Measurements from ENCODE around the gene IQCM.

The IQCM gene

DNA sequence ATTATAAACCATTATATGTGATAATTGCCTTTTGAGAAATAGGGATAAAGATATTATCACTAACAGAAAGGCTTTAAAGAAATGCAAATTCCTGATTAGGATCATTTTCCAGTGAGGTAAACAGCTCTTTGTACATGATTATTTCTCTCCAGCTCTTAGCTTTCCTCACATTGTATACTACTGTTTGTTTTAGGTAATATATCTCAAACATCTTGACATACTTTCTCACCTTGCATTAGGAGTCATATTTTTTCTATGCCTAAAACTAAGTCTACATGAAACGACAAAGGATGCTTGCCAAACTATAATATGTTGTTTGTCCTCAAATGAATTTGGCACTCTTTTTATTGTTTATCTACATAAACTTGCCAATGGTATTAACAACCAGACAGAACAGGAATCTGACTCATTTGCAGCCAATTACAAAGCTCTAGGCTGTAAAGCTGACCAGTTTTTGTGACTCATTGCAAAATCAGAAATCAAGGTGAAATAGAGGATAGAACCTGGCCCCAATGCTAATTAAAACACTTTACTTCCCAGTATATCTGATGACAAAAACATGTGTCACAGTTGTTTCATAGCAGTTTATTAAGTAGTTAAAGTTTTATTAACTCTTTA, 107.0 kb downstream of the IQCM start:
- DNase-seq: no peak

DNA sequence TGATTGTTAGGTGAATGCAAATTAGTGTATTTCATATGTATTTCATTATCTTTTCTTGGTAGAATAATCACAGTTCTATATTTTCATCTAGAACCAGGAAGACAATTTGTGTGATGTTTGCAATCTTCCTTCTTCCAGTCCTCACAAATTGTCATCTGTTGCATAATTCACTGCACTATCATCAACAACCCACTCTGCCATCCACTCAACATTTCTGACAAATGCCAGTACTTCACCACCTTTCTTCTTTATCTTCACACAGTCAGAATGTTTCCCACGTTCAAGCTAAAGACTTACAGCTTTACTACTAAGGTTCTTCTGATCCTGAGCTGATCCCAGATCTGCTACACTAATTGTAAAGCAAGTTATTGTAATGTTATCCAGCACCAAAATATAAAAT, 107.8 kb downstream of the IQCM start:
- DNase-seq: no peak

DNA sequence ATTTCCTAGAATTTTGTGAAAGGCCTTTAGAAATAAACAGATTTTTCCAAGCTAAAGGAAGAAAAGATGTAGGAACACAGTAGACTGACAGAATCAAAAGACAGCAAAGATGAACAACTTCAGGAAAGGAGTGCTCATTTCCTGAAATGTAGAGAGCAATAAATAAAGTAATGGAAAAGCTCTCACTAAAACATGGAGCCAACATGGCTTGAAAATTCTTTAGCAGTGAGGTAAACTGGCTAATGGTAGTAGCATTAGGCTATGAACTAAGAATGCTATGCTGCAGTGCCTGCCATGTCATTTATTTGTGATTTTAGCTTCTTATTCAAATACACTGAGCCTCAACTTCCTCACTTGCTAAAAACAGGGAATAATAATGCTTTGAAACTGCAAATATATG, 108.7 kb downstream of the IQCM start:
- no peak for DNase-seq

DNA sequence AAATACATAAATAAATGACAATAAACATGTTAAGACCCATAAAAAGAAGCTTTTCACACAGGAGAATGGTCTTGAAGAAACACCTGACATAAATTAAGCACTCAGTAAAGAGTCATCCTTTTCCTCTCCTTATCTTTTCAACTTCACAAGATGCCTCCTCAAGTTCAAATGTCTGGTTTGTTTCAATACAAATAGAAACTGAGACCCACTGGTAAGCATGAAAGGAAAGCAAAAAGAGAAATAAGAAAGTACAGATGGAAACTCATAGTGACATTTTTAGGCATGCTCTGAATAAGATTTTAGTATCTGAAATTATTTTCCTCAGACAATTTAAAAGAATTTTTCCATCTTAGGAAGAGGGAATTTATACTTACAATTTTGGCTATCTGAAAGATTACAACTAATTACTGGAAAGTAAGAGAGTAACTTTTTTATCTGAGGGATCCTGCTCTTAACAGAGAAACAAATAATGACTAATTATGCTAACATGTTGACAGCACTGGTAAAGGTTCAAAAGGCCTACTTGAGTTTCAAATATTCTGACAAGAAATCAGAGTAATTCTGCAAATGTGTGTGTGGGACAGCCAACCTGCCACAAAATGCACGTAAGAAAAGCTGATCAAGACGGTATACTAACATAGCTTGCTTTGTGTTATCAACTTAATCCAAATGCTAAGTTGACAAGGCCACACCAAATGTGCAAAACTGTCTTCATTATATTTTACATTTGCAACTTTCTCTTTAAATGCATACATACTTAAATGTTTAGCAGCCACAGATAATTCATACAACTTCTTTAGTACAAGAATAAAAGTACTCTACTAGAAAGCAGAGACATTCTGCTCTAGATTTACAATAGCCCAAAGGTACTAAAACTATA, 113.0 kb downstream of the IQCM start:
- no peak for DNase-seq

DNA sequence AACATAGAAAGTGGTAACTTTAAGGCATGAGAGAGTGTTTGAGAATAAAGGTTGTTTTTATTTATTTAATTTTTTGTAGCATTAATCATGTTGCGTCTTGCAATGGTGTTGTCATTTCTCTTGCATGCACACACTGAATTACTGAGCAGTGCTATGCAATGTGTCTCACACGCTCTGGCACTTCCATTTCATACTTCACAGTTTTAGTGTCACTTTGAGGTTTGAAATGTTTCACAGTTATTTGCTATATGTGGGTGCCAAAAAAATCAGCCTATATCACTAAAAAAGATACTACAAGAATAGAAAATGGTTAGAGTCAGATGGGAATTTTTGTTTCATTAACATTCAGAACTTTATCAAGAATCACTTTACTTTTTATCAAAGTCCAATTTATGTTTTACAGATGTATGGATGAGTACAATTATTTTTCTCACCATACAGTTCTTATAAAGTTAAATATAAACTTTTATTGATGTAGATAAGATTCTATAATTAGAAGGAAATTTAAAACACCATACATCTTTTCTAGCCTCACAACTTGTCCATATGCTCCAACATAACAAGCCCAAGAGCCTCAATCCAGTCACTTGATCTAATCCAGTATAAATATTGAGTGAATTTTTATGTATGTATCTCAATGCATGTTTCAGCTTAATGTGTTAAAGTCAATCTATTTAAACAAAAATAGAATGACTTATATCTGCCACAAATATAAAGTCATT, 114.0 kb downstream of the IQCM start:
- no peak for DNase-seq

- DNase-seq: no peak
Measured at GRCh38 chr4:149700272-149700671, 115.4 kb downstream of the IQCM start.

DNA sequence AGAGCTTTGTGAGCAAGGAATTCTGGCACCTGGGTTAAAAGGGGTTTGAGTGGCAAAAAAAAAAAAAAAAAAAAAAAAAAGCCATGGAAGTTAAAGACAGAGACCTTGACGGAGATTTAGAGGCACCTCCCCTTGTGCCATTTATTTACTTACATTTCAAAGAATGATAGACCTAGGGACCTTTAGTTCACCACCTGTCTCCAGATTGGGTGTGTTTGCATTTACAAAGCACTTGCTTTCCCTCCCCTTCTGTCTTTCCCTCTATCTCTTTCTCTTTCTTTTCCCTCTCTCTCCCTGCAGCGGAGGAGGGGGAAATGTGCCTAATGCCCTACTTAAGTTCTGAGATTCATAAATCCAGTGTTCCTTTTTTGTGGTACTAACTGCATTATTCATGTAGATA, 116.0 kb downstream of the IQCM start:
- DNase-seq: no peak

DNA sequence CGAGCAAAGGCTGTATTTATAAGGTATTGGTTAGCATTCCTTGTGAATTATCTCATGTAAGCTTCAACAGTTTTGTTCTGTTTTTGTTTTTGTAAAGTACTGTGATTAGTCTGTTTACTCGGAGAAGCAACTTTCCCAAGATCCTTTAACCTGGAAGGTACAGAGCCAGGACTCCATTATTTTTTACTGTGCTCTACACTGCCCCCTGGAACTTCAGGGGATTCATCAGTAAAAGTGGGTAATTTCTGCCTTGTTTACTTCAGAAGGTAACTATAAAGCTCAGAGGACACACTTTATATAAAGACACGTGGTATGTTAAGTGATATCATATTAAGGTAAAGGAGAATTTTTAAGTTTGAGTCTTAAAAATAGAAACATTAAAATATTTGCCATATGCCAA, 124.9 kb downstream of the IQCM start:
- no peak for DNase-seq

DNA sequence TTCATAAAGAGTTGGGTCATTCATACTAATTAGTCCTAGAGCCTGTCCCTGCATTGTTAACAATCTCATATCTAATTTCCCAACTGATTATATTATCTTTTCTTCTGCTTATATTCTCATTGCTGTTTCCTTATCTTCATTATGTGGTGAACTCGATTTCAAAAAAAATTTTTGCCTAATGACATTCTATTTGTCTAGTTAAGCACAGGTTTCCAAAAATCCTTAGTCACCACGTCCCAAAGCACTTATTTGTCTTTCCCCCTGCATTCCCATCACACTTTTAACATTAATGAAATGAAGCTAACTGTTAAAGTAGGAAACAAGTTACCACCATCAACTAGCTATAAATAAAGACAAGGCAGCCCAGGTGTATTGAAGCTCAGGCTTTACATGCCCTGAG, 131.1 kb downstream of the IQCM start:
- no peak for DNase-seq

DNA sequence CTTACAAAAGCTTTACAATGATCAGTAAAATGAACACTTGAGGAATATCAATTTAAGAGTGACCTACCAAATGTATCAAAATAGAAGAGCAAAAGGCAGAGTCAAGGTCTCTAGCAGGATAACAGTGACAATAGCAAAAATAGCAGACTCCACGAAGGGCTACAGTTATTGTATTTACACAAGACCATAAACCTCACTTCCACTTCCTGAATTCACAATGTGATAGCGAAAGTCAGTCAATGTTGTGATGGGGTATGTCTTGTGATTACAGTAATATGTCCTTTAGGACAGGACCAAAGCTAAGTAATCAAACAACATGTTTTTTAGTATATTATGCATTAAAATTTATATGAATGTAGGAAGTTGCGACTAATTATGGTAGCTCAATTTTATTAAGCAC, 139.6 kb downstream of the IQCM start:
- DNase-seq: no peak

GRCh38 chr4:149645790-149646189, 169.9 kb downstream of the IQCM start:
- DNase-seq: no peak

DNA sequence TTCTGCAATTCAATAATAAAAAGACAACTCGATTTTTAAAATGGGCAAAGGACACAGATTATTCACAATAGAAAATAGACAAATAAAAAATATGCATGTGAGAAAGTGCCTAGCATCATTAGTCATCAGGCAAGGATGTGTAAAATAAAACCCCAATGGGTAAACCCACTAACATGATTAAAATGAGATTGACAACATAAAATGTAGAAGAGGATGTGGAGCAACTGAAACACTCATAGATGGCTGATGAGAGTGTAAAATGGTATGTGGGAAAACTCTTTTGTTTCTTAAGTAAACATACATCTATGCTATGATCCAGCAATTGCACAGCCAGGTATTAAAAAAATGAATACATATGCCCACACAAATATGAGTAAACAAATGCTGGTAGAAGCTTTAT, 177.6 kb downstream of the IQCM start:
- DNase-seq: no peak

GRCh38 chr4:149634368-149634767, 181.3 kb downstream of the IQCM start:
- DNase-seq: no peak

- DNase-seq: no peak
Measured at GRCh38 chr4:149631629-149632028, 184.0 kb downstream of the IQCM start.

DNA sequence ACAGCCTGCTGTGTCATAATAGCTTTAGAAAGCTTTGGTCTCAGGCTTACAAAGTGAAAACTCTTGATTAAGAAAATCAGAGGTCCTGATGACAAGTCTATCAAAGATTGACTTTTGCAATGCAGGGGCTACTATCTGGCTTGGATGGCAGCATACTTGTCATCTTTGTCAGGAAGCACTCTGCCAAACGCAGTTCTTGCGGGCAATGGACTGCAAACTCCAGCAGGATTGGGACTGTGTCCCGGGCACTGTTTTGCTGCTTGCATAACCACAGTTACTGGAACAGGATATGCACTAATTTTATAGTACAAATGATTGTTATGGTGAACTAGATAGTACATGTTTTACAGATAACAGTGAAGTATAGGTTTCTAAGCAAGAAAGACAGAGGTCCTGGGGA, 185.6 kb downstream of the IQCM start:
- no peak for DNase-seq

DNA sequence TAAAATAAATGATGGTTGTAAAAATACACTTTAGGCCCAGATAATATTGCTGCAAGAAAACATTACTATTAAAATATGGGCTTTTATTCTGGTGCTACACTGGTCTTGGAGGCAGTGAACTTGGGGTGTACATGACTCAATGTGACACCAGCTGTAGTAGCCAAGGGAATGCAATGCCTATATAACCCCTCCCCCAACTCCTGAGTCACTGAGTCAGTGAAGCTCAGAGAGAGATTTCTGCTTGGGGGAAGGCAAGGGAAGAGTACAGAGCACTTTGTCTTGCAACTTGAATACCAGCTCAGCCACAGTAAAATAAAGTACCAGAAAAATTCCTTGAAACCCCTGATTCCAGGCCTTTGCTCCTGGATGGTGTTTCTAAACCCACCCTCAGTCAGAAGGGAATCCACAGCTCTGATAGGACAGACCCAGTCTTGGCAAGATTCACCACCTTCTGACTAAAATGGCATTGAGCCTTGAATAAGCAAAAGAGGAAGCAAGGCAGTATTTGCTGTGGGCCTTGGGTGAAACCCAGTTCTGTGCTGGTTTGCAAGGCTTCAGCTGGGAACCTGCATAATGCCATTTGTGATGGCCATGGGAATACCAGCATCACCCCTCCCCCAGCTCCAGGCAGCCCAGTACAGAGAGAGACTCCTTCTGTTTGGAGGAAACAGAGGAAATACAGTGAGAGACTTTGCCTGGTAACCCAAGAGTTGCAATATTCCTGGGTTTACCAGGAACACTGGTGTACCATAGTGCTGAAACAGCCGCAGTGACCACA, 209.9 kb downstream of the IQCM start:
- no peak for DNase-seq

- no peak for DNase-seq
Measured at GRCh38 chr4:149604827-149605226, 210.8 kb downstream of the IQCM start.

GRCh38 chr4:149595500-149595899, 220.1 kb downstream of the IQCM start:
- no peak for DNase-seq

DNA sequence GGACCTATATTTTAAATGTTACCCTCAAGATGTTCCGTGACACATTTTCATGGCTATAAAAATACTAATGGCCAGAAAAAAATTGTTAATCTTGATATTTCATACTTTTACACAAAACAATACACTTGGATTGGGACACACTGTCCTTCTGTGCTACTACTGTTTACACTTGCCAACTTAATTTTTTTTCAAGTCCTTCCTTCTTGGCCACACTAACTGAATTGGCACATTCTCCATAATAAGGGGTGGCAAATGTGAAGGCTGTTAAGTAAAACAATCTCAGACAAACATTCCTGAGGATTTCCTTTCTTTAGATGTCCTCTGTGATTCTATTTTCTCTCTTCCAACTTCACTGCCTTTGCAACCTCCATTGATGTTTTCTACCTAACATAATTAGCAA, 225.8 kb downstream of the IQCM start:
- no peak for DNase-seq

GRCh38 chr4:149584722-149585121, 230.9 kb downstream of the IQCM start:
- DNase-seq: no peak

DNA sequence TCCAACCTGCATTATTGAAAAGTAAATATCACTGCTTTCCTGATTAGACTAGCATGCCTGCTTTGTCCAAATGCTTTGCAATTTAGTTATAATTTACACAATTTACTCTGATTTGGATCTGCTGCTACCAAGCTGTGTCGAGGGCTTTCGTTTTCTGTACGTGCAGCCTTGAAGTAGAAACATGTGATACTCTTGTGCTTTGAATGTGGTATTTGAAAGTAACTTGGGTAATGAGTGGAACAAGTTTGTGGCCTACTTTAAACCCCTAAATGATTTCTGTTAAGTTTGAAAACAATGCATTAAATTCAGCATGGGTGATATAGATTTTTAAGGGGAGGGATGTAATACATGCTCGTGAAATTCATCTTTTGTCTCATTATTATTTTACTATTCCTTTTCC, 240.7 kb downstream of the IQCM start:
- no peak for DNase-seq

GRCh38 chr4:149572716-149573115, 242.9 kb downstream of the IQCM start:
- DNase-seq: no peak

DNA sequence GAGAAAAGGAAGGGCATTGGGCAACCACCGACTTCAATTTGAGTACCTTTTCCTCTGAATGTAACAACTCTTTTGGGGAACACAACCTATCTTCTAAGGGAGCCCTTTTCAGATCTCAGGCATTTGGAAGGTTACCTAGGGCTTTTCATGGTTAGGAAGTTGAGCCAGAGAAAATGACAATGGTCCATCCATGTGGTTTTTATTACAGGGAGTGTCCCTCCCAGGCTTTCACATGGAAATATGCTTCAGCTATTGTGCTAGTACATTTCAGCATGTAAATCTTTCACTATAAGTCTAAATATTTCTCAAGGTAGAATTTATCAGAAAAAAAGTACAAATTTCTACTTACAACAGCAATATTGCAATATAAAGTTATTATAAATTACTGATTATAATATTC, 259.8 kb downstream of the IQCM start:
- no peak for DNase-seq

Measured in activated gamma-delta T cell (primary cell).